Measurements from ENCODE around the gene NEUROG2.
"Not testable (repeated sequence)": the region's sequence is repeated elsewhere in the genome, so short reads cannot be mapped to it uniquely, and the experiment has no call there.

NEUROG2 gene

DNA sequence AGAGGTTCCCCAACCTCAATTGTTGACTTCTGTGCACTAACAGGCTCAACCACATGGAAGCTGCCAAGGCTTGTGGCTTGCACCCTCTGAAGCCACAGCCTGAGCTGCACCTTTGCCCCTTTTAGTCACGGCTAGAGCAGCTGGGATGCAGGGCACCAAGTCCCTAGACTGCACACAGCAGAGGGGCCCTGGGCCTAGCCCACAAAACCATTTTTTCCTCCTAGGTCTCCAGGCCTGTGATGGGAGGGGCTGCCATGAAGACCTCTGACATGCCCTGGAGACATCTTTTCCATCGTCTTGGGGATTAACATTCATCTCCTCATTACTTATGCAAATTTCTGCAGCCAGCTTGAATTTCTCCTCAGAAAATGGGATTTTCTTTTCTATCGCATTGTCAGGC is 25.2 kb downstream of the NEUROG2 start:
- not testable (repeated sequence) for DNase-seq (ENCODE audit: low read depth, low spot score)

DNA sequence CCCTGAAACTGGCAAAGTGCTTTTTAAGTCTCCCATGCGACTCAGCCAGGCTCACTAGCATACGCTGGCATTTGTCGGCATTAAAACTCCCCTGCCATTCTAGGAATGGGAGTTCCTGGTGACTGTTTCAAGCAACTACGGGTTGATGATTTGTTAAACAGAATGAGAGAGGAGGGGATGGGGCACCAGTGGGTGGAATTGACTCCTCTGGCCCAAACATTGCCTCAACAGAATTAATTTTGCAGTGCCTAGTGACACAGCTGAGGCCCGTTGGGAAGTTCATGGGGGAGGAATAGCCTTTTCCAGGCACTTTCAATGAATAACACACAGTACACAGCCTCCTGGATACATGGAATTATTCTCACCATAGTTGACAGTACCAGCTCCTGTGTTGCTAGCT is 30.1 kb downstream of the NEUROG2 start:
- DNase-seq (ENCODE audit: low read depth, low spot score), result no peak

DNA sequence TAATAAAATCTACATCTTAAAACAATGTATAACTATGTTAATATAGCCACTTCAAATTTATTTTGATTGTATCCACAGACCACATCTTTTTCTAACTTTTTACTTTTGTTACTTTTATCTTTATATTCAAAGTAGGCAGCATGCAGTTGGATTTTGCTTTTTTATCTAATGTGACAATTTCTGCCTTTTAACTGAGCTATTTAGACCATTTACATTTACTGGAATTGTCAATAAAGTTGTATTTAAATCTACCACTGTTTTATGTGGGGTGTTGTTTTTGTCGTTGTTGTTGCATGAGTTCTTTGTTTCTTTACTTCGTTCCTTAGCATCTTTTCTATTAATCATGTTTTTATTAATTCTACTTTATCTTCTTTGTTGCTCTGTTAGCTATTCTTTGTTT is 42.0 kb downstream of the NEUROG2 start:
- DNase-seq (ENCODE audit: low read depth, low spot score), result no peak

DNA sequence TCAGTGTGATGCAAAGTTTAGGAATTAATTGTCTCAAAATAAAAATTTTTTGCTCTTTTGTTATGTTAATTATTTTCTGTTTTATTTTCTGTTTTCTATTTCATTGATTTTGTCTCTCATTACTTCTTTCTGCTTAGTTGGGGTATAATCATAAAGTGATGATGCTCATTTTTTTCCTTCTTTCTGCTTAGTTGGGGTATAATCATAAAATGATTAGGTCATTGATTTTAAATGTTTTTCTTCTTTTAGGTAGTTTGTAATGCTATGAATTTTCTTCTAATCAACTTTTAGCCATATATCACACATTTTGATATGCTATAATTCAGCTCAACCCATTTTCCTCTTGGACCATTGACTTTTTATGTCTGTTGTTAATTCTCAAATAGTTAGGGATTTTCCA is 43.7 kb downstream of the NEUROG2 start:
- no peak for DNase-seq (ENCODE audit: low read depth, low spot score)

Measured in brain pericyte (primary cell).